HG03025 (cell line): Measurements from ENCODE around the gene MAN1A2.

Experiments
- ATAC-seq: cut with Tn5 transposase; IDR thresholded peaks from one replicate; pipeline ENCODE4 v1.9.1; 2021; ENCODE audit warnings: mild to moderate bottlenecking, moderate library complexity; ENCODE audit not compliant: unreplicated experiment, low FRiP score

Gene MAN1A2

GRCh38 chr1:117572546-117572945 is 205.3 kb downstream of the MAN1A2 start:
- ATAC-seq, result no peak

GRCh38 chr1:117573386-117574023 is 206.3 kb downstream of the MAN1A2 start:
- no peak for ATAC-seq

- no peak for ATAC-seq
These were observed 207.0 kb downstream of the MAN1A2 start for GRCh38 chr1:117574161-117574835.

- ATAC-seq, result no peak
These were observed 208.5 kb downstream of the MAN1A2 start for GRCh38 chr1:117575586-117576225.

DNA sequence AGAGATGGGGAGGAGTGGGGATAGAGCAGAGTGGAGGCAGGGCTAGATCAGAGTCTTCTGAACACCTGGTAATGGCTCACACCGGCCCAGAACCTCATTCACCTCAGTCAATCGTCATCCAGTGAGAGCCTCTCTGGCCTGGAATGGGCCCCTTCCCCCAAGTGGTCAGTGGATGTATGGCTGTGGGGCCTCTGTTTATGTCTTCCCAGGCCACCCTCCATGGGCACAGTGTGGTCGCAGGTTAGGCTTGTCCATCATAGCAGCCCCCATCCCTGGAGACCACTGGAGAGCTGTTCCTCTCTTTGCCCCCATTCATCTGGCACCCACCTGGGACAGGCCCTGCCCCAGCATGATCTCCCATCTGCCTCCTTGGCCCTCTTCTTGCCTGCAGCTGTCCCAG is 209.0 kb downstream of the MAN1A2 start:
- no peak for ATAC-seq

- ATAC-seq, result no peak
These were observed 210.1 kb downstream of the MAN1A2 start for GRCh38 chr1:117577191-117577885.

DNA sequence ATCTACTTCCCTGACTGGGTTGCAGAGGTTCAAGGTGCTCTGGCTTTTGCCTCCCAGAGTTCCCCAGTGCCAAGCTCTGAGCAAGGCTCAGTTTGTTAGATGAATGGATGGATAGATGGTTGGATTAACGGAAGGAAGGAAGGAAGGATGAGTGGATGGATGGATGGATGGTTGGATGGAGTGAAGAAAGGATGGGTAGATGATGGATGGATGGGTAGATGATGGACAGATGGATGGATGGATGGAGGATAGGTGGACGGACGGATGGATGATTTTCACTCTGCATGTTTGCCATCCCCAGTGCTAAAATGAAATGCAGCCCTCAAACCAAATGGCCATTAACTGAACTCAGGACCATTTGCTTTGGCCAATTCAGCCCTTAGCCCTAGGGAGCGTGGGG is 211.2 kb downstream of the MAN1A2 start:
- no peak for ATAC-seq
